HG02852 (cell line): Measurements from ENCODE around the gene PDK2.

Source experiments
- ATAC-seq: cut with Tn5 transposase; IDR thresholded peaks from one replicate; pipeline ENCODE4 v1.9.1; 2021; ENCODE audit warnings: mild to moderate bottlenecking, moderate library complexity; ENCODE audit not compliant: unreplicated experiment

The PDK2 gene

GRCh38 chr17:50078430-50078829, 16.7 kb upstream of the PDK2 start:
- no peak for ATAC-seq

GRCh38 chr17:50079334-50080095, 15.6 kb upstream of the PDK2 start:
- no peak for ATAC-seq

- no peak for ATAC-seq
Observed at GRCh38 chr17:50080096-50080480, 15.1 kb upstream of the PDK2 start.

- no peak for ATAC-seq
Observed at GRCh38 chr17:50080827-50081226, 14.3 kb upstream of the PDK2 start.

GRCh38 chr17:50081757-50082156, 13.4 kb upstream of the PDK2 start:
- no peak for ATAC-seq

GRCh38 chr17:50087246-50087911, 7.8 kb upstream of the PDK2 start:
- ATAC-seq, result peak; percentile 69

- no peak for ATAC-seq
Observed at GRCh38 chr17:50087912-50088405, 7.2 kb upstream of the PDK2 start.

- no peak for ATAC-seq
Observed at GRCh38 chr17:50088952-50089825, 6.0 kb upstream of the PDK2 start.

GRCh38 chr17:50090071-50090470, 5.1 kb upstream of the PDK2 start:
- ATAC-seq, result no peak

GRCh38 chr17:50090971-50091917, 3.9 kb upstream of the PDK2 start:
- ATAC-seq, result no peak

GRCh38 chr17:50091918-50092285, 3.2 kb upstream of the PDK2 start:
- no peak for ATAC-seq

GRCh38 chr17:50093246-50093645, 1.9 kb upstream of the PDK2 start:
- no peak for ATAC-seq

GRCh38 chr17:50093807-50094206, 1.3 kb upstream of the PDK2 start:
- no peak for ATAC-seq

- peak; percentile 30 for ATAC-seq
Observed at GRCh38 chr17:50094243-50094752, 853 bp upstream of the PDK2 start.

GRCh38 chr17:50095626-50096037, 481 bp downstream of the PDK2 start:
- ATAC-seq, result peak; percentile 1

- ATAC-seq, result no peak
Observed at GRCh38 chr17:50096092-50096491, 941 bp downstream of the PDK2 start.

- ATAC-seq, result no peak
Observed at GRCh38 chr17:50096758-50097157, 1.6 kb downstream of the PDK2 start.

GRCh38 chr17:50097455-50097854, 2.3 kb downstream of the PDK2 start:
- no peak for ATAC-seq

- no peak for ATAC-seq
Observed at GRCh38 chr17:50097926-50098325, 2.8 kb downstream of the PDK2 start.

- no peak for ATAC-seq
Observed at GRCh38 chr17:50098583-50098982, 3.4 kb downstream of the PDK2 start.
